ENCODE data around the gene KLHL10. TPM values are rescaled to one million over a fixed set of nuclear protein-coding genes. Genes with fewer than 3 reads are reported as not detected.
"Not testable (repeated sequence)": the region's sequence is repeated elsewhere in the genome, so short reads cannot be mapped to it uniquely, and the experiment has no call there.

Gene KLHL10
- total and polyA plus RNA-seq, 10 donors = 0.03 to 2.1 (median 0.20) TPM; not detected in 5

GRCh38 chr17:41870627-41871026, 33.0 kb downstream of the KLHL10 start:
- Histone ChIP-seq H3K27ac (no peak overlapping the region), H3K9me3 (no peaks in the 10 kb centered on the region), H3K4me1 (peaks cover 0 to 4% (median under 1%) of the 10 kb centered on the region in 6 donors), H3K27me3 (replicated peaks in 1 of 7) (no peaks in the 10 kb centered on the region), H3K36me3 (peaks cover 9 to 90% (median 73%) of the 10 kb centered on the region in 6 donors), H3K4me3 (no peak overlapping the region)
- TF ChIP-seq POLR2A (IDR thresholded peaks at IDR 0.05) (no peak), CTCF (IDR thresholded peaks at IDR 0.05 in 8 of 11, conservative IDR thresholded peaks at IDR 0.05 in 3 of 11) (no peak), POLR2AphosphoS5 (IDR thresholded peaks at IDR 0.05) (no peak)
- no peak for DNase-seq
- intact Hi-C loops (cut with DNase I; ENCODE audit: low total_unique reads) = no loop called here
- 85 to 92% (median 91%) methylated on average over 7 of the region's 7 CpGs for WGBS, 5 donors

- no peak for DNase-seq
- intact Hi-C loops (cut with DNase I; ENCODE audit: low total_unique reads) = no loop called here
- peaks cover 9 to 97% (median 78%) of the 10 kb centered on the region in 6 donors for H3K36me3 ChIP-seq
- no peak overlapping the region for H3K27ac ChIP-seq
- H3K4me1 ChIP-seq = no peaks in the 10 kb centered on the region
- TF ChIP-seq POLR2A (IDR thresholded peaks at IDR 0.05) = no peak
- TF ChIP-seq CTCF (IDR thresholded peaks at IDR 0.05 in 8 of 11, conservative IDR thresholded peaks at IDR 0.05 in 3 of 11) = no peak
- no peak for TF ChIP-seq POLR2AphosphoS5 (IDR thresholded peaks at IDR 0.05)
- H3K4me3 ChIP-seq = no peak overlapping the region
- 94 to 96% (median 95%) methylated on average over 6 to 10 of the region's 10 CpGs for WGBS, 5 donors
- H3K9me3 ChIP-seq = no peaks in the 10 kb centered on the region
- H3K27me3 ChIP-seq (replicated peaks in 1 of 7) = no peaks in the 10 kb centered on the region
Observed at GRCh38 chr17:41871789-41872188, 34.2 kb downstream of the KLHL10 start.

GRCh38 chr17:41873559-41874292, 36.1 kb downstream of the KLHL10 start:
- no peak for DNase-seq
- Histone ChIP-seq H3K36me3 (peaks cover 18 to 97% (median 84%) of the 10 kb centered on the region in 6 donors), H3K27ac (no peak overlapping the region), H3K27me3 (replicated peaks in 1 of 7) (no peaks in the 10 kb centered on the region), H3K9me3 (no peaks in the 10 kb centered on the region), H3K4me1 (no peaks in the 10 kb centered on the region), H3K4me3 (no peak overlapping the region)
- TF ChIP-seq POLR2A (IDR thresholded peaks at IDR 0.05) = no peak
- no peak for TF ChIP-seq POLR2AphosphoS5 (IDR thresholded peaks at IDR 0.05)
- TF ChIP-seq CTCF (IDR thresholded peaks at IDR 0.05 in 8 of 11, conservative IDR thresholded peaks at IDR 0.05 in 3 of 11) = no peak
- intact Hi-C loops (cut with DNase I; ENCODE audit: low total_unique reads) = no loop called here
- 93 to 98% (median 97%) methylated on average over 10 of the region's 10 CpGs for WGBS, 5 donors

GRCh38 chr17:41874293-41874670, 36.7 kb downstream of the KLHL10 start:
- H3K27ac ChIP-seq; H3K4me3 ChIP-seq; H3K27me3 ChIP-seq (replicated peaks in 1 of 7); intact Hi-C loops (cut with DNase I; ENCODE audit: low total_unique reads); H3K4me1 ChIP-seq; DNase-seq; H3K9me3 ChIP-seq: not testable (repeated sequence)
- H3K36me3 ChIP-seq = peaks cover 18 to 97% (median 84%) of the 10 kb centered on the region in 6 donors
- WGBS, 5 donors = 93 to 99% (median 97%) methylated on average over 9 of the region's 9 CpGs
